ENCODE data around the gene ARMC2.
"Not testable (repeated sequence)": the region's sequence is repeated elsewhere in the genome, so short reads cannot be mapped to it uniquely, and the experiment has no call there.

The ARMC2 gene

DNA sequence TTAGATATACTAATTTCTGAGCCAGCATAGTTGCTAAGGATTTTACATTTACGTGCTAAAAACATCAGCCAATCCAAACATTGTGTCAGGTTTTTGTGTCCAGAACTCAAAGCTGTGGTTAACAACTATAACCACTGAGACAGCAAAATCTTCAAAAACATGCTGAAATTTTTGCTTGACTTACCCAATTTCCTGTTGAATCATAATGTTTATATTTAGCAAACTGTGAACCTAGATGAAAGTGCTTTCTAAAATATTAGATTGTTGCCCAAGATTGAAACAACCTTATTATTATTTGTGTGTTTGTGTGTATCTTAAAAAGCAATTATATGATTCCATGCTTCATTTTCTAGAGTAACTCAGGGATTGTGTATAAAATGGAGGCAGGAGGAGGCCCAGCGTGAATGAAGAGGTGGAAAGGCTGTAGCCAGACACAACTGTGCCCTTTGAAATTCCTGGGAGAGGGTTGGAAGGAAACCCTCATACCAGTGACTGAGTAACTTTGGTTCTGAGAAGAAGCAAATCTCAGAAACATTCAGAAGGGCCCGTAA is 48.0 kb downstream of the ARMC2 start:
- Histone ChIP-seq H3K4me1 (ENCODE audit: insufficient read depth, low read length) (peaks cover 5% of the 10 kb centered on the region), H3K9me3 (ENCODE audit: control insufficient read depth, insufficient read depth, low read length) (no peaks in the 10 kb centered on the region), H3K9ac (ENCODE audit: low read depth, low read length) (no peak overlapping the region), H3K36me3 (ENCODE audit: insufficient read depth, low read length) (no peaks in the 10 kb centered on the region)

DNA sequence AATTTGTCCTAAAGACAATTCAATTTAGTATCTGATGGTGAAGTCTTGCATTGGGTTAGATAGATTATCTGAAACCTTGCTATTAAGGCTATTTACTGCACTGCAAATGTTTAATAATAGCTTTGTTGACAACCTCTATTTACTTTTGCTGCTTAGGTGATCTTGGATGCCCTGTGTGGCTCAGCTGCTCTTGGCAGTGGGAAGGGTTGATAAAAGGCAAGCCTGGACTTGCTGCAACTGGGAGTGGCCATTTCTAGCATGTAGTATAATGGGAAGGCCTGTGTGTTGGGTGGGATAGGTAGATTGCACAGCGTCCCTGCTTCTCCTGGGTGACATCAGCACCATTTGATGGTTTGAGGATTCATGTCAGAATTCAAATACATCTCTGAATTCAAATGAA is 49.1 kb downstream of the ARMC2 start:
- no peaks in the 10 kb centered on the region for H3K36me3 ChIP-seq (ENCODE audit: insufficient read depth, low read length)
- H3K4me1 ChIP-seq (ENCODE audit: insufficient read depth, low read length) = peaks cover 10% of the 10 kb centered on the region
- H3K9ac ChIP-seq (ENCODE audit: low read depth, low read length) = no peak overlapping the region
- H3K9me3 ChIP-seq (ENCODE audit: control insufficient read depth, insufficient read depth, low read length) = no peaks in the 10 kb centered on the region

DNA sequence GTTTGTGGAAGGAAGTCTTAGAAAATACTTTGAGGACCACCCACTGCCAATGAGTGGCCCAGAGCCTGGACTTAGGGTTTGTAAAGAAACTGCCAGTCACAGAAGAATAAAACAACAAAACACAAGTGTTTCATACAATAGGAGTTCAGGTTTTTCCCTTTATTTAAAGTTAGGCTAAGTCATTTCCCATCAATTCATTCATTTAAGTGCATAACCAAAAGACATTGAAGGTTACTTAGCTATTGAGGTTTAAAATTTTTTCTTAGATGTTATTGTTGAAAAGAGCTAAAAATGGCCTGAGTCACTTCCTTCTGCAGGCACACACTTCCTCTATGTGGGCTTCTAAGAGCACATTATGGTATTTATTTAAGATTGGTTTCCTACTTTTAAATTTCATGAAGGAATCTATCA is 54.2 kb downstream of the ARMC2 start:
- Histone ChIP-seq H3K36me3 (ENCODE audit: insufficient read depth, low read length) (no peaks in the 10 kb centered on the region), H3K4me1 (ENCODE audit: insufficient read depth, low read length) (peaks cover 6% of the 10 kb centered on the region), H3K9me3 (ENCODE audit: control insufficient read depth, insufficient read depth, low read length) (no peaks in the 10 kb centered on the region), H3K9ac (ENCODE audit: low read depth, low read length) (no peak overlapping the region)

DNA sequence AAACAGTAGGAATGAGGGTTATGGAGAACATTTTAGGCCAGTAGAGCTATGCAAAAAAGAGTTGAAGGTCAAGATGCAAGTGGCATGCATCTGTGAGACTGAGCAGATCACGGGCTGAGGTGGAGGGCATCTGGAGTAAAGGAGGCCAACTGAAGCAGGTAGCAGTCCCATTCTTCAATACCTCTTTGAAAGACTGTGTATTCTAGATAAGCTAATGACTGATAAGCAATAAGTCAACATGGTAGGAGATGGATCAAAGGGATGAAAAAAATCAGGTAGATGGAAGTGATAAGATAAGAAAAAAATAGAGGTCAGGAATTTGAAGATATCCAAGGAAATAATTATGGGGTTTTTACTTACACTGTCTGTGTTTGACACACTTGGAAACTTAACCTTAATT is 55.6 kb downstream of the ARMC2 start:
- Histone ChIP-seq H3K9ac (ENCODE audit: low read depth, low read length) (no peak overlapping the region), H3K4me1 (ENCODE audit: insufficient read depth, low read length) (peaks cover 5% of the 10 kb centered on the region; the same call in 1 of the 2 replicates), H3K9me3 (ENCODE audit: control insufficient read depth, insufficient read depth, low read length) (no peaks in the 10 kb centered on the region), H3K36me3 (ENCODE audit: insufficient read depth, low read length) (no peaks in the 10 kb centered on the region)

DNA sequence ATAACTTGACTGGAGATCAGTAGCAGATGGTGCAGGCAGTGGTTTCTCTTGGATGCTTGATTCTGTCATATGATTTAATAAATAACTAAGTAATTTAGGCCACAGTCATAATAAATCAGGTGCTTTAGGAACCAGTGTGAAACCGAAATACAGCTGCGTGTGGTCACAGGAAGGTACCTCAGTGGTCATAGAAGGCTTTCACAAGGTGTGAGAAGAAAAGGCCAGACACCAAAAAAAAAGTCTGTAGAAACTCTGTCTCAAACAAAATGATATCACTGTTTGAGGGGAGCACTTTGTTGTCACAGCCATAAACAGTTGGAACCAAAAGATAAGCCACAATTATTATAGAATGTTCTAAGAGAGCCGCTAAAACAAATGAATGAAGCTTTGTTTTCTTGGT is 56.5 kb downstream of the ARMC2 start:
- H3K36me3 ChIP-seq (ENCODE audit: insufficient read depth, low read length) = no peaks in the 10 kb centered on the region
- H3K9ac ChIP-seq (ENCODE audit: low read depth, low read length) = no peak overlapping the region
- peaks cover 5% of the 10 kb centered on the region; the same call in 1 of the 2 replicates for H3K4me1 ChIP-seq (ENCODE audit: insufficient read depth, low read length)
- H3K9me3 ChIP-seq (ENCODE audit: control insufficient read depth, insufficient read depth, low read length) = no peaks in the 10 kb centered on the region

DNA sequence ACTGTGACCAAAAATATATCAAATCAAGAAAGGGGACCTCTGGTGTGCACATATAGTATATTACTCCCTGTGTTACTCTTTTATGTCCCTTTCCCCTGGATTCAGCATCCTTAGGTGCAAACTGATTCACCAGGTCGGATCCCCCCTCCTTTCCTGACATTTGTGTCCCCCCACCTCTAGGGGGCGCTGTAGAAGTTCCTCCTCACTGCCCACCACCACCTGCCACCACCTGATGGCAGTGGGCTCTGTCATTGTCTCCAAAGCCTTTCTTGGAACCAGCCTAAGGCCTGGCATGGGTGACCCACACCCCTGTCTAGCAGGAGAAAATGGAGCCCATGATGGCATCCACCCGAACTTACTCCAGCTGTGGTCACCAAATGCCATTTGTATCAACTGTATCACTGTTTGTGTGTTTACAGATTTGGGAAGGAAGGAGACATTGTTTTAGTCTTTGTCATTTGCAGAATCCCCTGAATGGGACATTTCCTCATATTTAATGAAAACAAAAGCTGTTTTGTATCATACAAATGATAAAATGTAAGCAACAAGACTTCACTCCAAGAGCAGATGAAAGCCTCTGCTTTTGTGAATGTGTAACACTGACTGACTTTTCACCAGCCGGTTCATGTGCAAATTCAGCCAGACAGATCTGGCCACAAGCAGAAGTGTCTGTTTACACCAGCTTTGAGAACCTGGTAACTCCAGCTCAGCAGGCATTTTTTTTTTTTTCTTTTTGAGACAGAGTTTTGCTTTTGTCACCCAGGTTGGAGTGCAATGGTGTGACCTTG is 66.2 kb downstream of the ARMC2 start:
- Histone ChIP-seq H3K36me3 (ENCODE audit: insufficient read depth, low read length) (no peaks in the 10 kb centered on the region), H3K9ac (ENCODE audit: low read depth, low read length) (no peak overlapping the region), H3K4me1 (ENCODE audit: insufficient read depth, low read length) (peaks cover 4% of the 10 kb centered on the region; the same call in 1 of the 2 replicates), H3K9me3 (ENCODE audit: control insufficient read depth, insufficient read depth, low read length) (no peaks in the 10 kb centered on the region)

DNA sequence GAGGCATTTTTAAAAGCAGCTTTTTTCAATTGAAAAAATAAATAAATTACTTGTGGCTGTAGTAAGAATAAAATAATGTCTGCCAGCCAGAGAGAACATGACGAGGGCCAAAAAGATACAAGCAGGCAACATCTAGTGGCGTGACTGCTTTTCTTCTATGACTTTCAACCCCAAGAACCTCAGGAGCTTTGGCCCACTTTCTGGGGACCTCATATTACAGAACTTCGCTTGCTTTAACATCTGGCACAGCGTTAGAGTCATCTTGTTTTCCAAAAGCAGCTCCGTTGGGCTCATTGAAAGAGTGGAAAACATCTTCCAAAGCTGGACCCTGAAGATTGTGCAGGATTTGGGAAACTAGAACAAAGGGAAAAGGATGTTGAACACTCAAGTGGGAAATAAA is 67.0 kb downstream of the ARMC2 start:
- H3K9me3 ChIP-seq (ENCODE audit: control insufficient read depth, insufficient read depth, low read length) = no peaks in the 10 kb centered on the region
- no peak overlapping the region for H3K9ac ChIP-seq (ENCODE audit: low read depth, low read length)
- H3K36me3 ChIP-seq (ENCODE audit: insufficient read depth, low read length) = no peaks in the 10 kb centered on the region
- peaks cover 5% of the 10 kb centered on the region for H3K4me1 ChIP-seq (ENCODE audit: insufficient read depth, low read length)

DNA sequence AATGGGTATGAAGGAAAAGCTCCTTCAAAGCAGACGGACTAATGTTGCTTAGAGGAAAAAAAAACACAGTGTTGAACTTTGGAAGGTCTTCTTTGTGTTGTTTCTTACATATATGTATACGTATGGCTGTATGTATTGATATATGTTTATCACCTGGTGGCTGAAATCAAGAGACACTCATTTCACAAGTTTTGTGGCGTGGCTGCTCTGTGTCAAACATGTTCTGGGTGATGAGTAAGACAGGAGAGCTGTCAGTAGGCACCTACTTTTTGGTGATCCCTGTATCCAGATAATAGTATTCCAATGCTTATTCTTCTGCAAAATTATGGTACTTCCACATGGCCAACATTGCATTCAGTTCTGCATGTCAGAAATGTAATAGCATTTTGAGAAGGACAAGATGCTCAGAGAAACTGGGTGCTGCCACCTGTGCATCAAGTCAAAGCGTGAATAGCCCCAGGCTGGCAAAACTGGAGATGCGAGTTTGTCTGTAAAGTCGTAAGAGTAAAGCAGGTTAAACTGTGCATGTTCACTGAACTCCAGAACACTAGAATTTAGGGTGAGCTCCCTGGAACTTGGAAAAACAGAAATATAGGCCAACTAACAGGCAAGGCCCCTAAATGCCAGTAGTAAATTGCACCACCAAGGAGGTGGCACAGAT is 67.9 kb downstream of the ARMC2 start:
- no peaks in the 10 kb centered on the region for H3K36me3 ChIP-seq (ENCODE audit: insufficient read depth, low read length)
- peaks cover 11% of the 10 kb centered on the region for H3K4me1 ChIP-seq (ENCODE audit: insufficient read depth, low read length)
- no peak overlapping the region for H3K9ac ChIP-seq (ENCODE audit: low read depth, low read length)
- no peaks in the 10 kb centered on the region for H3K9me3 ChIP-seq (ENCODE audit: control insufficient read depth, insufficient read depth, low read length)

DNA sequence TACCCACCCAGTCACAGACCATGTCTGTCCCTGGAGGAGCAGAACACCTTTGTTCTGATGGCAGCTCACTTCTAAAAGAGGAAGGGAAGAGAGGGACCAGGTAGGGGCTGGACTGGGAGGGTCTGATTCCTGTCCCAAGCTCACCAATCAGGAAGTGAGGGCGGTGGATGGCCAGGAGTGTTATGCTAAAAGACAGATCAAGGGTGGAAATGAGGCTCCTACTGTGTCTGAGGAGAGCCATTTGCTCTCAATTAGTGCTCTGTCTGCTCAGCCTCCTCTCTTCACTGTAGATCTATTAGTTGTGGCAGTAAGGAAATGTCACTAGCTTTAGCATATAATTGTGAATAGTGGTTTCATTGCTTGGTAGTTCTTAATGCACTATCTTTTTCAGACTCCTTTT is 72.5 kb downstream of the ARMC2 start:
- Histone ChIP-seq H3K9me3 (ENCODE audit: control insufficient read depth, insufficient read depth, low read length) (no peaks in the 10 kb centered on the region), H3K36me3 (ENCODE audit: insufficient read depth, low read length) (no peaks in the 10 kb centered on the region), H3K4me1 (ENCODE audit: insufficient read depth, low read length) (peaks cover 33% of the 10 kb centered on the region), H3K9ac (ENCODE audit: low read depth, low read length) (no peak overlapping the region)

DNA sequence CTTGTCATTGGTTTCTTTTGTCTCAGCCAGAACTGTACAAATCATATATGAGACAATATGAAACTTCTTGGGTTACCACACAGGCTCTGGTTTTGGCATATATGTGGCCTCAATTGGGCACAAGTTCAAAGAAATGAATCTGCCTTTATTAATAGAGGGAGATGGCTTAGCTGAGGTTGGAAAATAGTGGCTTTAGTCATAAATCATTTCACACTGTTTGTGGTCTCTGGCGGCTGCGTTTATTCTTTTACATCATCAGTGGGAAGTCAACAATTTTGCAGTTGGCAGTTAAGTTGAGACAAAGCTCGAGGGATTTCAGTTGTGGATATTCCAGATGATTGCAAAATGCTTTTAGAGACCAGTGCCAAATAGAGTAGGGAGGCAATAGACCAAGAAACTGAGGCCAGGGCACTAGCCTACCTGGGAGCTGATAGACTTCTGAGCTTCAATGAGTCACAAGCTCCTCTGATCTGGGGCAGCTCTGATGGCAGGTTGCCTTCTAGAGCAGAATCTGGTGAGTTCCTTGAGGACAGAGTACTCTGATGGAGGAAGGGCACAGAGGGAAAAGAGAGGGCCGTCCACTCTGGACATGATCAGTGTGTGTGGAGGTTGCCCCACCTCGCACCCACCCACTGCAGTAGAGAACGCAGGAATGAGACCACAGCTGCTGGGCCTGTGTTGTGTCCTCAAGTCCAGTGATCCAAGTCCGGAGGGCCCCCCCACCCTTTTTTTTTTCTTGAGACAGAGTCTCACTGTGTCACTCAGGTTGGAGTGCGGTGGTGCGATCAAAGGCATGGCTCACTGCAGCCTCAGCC is 73.5 kb downstream of the ARMC2 start:
- Histone ChIP-seq H3K9me3 (ENCODE audit: control insufficient read depth, insufficient read depth, low read length) (no peaks in the 10 kb centered on the region), H3K4me1 (ENCODE audit: insufficient read depth, low read length) (peaks cover 33% of the 10 kb centered on the region), H3K36me3 (ENCODE audit: insufficient read depth, low read length) (no peaks in the 10 kb centered on the region), H3K9ac (ENCODE audit: low read depth, low read length) (no peak overlapping the region)

DNA sequence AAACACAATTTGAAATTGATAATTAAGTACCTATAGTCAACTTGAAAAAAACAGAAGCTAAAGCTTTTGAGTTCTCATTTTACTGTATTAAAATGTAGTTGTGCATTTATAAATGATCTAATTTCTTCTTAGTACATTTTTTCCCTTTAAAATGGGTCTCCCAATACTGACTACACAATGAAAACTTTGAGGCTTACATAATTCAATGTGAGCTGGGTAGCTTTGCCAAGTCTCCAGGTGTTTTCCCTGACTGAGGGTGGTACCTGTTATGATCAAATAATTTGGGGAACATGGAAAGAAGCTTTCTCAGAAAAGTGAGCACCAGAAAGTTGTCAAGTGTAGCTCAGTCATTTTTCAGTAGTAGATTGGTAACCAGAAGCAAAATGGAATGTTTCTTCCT is 74.3 kb downstream of the ARMC2 start:
- Histone ChIP-seq H3K9ac (ENCODE audit: low read depth, low read length) (no peak overlapping the region), H3K36me3 (ENCODE audit: insufficient read depth, low read length) (no peaks in the 10 kb centered on the region), H3K9me3 (ENCODE audit: control insufficient read depth, insufficient read depth, low read length) (no peaks in the 10 kb centered on the region), H3K4me1 (ENCODE audit: insufficient read depth, low read length) (peaks cover 33% of the 10 kb centered on the region)

DNA sequence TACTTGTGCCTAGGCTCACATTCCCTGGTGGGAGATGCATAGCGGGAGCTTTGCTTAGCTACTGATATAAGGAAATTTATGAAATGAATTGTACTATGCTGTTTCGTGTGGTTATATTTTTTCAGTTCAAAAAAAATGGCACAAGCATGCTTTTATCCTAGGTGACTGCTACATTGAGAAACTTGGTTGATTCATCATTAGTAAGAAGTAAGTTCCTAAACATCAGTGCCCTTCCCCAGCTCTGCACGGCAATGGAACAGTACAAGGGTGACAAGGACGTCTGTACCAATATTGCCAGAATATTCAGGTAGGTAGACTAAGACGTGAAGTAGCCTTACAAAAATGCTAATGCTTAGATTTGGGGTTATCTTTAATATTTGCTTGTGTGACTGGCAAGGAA is 79.7 kb downstream of the ARMC2 start:
- Histone ChIP-seq H3K9ac (ENCODE audit: low read depth, low read length) (no peak overlapping the region), H3K36me3 (ENCODE audit: insufficient read depth, low read length) (no peaks in the 10 kb centered on the region), H3K4me1 (ENCODE audit: insufficient read depth, low read length) (peaks cover 19% of the 10 kb centered on the region; the same call in 1 of the 2 replicates), H3K9me3 (ENCODE audit: control insufficient read depth, insufficient read depth, low read length) (no peaks in the 10 kb centered on the region)

DNA sequence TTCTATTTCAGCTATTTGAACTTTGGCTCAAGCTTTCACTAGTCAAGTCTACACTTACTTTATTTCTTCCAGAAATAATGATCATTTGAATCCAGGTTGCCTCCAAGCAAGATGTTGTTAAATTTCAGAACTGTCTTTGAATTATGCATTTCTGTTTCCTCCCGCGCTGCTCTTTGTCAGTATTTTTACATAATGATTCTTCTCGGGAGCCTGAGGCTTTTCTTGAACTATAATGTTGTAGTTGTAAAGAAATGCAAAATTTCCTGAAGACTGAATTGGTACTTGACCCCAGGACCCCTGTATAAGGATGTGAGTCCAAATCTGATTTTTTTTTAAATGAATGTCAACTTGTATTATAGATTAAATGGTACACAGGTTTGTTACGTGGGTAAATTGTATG is 80.4 kb downstream of the ARMC2 start:
- Histone ChIP-seq H3K36me3 (ENCODE audit: insufficient read depth, low read length) (no peaks in the 10 kb centered on the region), H3K9me3 (ENCODE audit: control insufficient read depth, insufficient read depth, low read length) (no peaks in the 10 kb centered on the region), H3K4me1 (ENCODE audit: insufficient read depth, low read length) (peaks cover 13% of the 10 kb centered on the region; the same call in 1 of the 2 replicates), H3K9ac (ENCODE audit: low read depth, low read length) (no peak overlapping the region)

DNA sequence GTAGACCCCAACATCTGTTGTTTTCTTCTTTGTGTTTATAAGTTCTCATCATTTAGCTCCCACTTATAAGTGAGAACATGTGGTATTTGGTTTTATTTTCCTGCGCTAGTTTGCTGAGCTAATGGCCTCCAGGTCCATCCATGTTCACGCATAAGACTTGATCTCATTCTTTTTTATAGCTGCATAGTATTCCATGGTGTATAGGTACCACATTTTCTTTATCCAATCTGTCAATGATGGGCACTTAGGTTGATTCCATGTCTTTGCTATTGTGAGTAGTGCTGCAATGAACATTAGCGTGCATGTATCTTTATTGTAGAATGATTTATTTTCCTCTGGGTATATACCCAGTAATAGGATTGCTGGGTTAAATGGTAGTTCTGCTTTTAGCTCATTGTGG is 82.9 kb downstream of the ARMC2 start:
- H3K36me3 ChIP-seq (ENCODE audit: insufficient read depth, low read length); H3K9me3 ChIP-seq (ENCODE audit: control insufficient read depth, insufficient read depth, low read length); H3K4me1 ChIP-seq (ENCODE audit: insufficient read depth, low read length); H3K9ac ChIP-seq (ENCODE audit: low read depth, low read length): not testable (repeated sequence)

Measured in ES-I3 (cell line).